HG03442 (cell line): Measurements from ENCODE around the gene ZNF136.

Experiments used
- ATAC-seq: cut with Tn5 transposase; IDR thresholded peaks from one replicate; pipeline ENCODE4 v1.9.1; 2021; ENCODE audit warnings: mild to moderate bottlenecking, moderate library complexity; ENCODE audit not compliant: unreplicated experiment

ZNF136 gene

DNA sequence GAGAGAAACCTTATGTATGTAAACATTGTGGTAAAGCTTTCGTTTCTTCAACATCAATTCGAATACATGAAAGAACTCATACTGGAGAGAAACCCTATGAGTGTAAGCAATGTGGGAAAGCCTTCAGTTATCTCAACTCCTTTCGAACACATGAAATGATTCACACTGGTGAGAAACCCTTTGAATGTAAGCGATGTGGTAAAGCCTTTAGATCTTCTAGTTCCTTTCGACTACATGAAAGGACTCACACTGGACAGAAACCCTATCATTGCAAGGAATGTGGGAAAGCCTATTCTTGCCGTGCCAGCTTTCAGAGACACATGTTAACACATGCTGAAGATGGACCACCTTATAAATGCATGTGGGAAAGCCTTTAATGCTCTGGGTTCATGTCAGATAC is 24.7 kb downstream of the ZNF136 start:
- ATAC-seq = no peak

DNA sequence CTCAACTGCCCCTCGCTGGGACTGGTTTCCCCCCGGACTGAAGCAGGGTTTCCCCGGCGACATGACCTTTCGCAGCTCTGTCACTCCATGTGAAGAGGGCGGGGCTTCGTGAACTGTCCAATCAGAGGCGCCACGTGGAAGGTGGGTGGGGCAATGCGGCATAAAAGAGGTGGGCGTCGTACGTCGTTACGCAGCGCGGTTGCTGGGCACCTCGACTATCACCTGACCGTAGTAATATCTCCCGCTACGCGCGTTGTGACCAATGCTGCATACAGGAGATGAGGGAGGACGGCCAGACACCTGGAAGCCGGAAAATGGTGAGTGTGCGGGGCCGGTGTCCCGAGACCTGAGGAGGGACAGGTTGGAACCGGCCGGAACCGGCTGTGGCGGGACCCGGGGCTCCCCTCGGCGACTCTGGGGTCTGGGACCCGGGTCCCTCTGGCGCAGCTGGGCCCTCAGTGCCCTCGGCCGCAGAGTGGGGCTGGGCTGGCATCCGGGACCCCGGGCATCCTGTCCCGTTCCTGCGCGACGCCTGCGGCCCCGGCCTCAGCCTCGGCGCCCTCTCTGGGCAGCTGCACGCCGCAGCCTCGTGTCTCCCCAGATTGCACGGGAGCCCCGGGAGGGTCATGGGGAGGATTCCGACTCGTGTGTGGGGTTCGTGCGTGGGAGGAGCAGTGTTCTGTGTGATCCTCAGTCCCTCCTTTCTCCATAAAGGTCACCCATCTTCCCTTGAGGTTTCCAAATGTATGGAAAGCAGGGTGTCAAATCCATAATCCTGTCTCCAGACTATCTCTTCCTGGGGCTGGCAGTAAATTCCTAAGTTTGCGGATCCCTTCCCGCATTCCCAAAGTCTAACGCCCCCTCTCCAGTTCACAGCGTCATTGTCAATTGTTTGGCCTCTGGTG is 32.2 kb downstream of the ZNF136 start:
- no peak for ATAC-seq

DNA sequence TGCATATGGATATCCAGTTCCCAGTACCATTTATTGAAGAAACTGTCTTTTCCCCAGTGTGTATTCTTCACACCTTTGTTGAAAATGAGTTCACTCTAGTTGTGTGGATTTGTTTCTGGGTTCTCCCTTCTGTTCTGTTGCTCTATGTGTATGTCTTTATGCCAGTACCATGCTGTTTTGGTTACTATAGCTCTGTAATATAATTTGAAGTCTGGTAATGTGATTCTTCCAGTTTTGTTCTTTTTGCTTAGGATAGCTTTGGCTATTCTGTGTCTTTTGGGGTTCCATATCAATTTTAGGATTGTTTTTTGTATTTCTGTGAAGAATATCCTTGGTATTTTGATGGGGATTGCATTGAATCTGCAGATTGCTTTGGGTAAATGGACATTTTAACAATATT is 35.2 kb downstream of the ZNF136 start:
- ATAC-seq = no peak

DNA sequence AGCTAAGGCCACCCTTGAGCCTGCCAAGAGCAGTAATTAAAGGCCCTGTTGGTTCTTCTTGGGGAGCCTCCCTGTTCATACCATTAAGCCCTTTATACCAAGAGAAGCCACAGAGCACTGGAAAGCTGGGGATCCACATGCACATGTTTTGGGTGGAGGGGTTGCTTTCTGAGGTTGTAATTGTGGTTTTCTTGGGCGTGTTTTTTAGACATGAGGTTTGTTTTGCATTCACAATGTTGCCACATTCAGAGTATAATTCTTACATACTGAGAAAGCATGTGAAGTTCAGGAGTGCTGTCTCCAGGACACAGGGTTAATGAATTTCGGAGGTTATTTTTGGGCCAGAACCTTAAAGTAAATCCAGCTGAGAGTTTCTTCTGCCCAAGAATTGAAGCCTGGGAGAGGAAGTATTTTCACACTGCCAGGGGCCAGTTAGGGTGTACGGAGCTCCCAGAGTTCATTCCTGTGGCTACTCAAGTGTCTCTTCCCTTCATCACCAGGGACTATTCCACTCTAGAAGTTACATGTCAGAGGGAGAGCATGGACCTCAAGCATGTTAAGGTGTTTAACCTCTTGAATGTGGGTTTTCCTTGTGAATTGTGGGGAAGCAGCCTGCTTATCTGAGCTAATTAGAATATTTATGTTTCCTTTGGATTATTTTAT is 37.0 kb downstream of the ZNF136 start:
- ATAC-seq = no peak

DNA sequence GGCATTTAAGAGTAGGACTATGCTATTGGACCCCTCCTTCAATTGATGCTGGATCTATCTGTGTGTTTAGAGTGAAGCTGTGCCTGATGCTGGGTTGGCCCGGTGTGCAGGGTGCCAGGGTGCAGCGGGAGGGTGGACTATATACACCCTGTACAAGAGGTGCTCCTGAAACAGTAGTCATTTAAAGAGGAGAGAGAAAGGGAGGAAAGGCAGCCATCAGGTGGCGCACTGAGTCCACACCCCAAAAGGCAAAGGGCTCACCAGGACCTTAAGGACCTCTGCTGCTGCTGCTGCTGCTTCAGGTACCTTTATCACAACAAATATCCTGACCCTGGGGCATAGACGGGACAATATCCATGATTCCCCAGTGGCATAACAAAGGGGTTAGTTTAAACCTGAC is 39.4 kb downstream of the ZNF136 start:
- no peak for ATAC-seq

DNA sequence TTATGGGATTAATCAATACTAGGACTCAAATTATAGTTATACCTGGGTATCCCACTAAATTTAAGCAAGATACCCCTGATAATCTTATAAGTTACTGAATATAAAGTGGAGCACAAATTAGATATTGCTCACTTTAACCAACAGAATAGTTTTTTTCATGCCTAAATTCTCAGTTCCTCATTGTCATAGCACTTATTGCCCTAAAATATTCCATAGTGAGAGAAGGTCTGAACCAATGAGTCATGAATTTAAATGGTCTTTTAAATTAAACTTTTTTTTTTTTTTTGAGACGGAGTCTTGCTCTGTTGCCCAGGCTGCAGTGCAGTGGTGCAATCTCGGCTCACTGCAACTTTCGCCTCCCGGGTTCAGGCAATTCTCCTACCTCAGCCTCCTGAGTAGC is 42.4 kb downstream of the ZNF136 start:
- ATAC-seq = no peak

DNA sequence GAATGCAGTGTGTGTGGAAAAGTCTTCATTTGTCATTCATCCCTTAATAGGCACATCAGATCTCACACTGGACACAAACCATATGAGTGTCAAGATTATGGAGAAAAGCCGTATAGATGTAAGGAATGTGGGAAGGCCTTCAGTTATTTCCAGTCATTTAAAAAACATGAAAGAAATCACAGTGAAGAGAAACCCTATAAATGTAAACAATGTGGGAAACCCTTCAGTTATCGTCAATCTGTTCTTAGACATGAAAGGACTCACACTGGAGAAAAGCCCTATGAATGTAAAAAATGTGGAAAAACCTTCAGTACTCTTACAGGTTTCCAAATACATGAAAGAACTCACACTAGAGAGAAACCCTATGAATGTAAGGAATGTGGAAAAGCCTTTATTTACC is 45.3 kb downstream of the ZNF136 start:
- no peak for ATAC-seq

DNA sequence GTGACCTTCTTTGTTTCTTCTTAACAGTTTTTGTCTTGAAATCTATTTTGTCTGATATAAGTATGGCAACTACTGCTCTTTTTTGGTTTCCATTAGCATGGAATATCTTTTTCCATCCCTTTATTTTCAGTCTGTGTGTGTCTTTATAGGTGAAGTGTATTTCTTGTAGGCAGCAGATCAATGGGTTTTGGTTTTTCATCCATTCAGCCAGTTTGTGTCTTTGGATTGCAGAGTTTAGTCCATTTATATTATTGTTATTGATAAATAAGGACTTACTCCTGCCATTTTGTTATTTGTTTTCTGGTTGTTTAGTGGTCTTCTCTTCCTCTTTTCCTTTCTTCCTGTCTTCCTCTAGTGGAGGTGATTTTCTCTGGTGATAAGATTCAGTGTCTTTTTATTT is 54.4 kb downstream of the ZNF136 start:
- no peak for ATAC-seq

DNA sequence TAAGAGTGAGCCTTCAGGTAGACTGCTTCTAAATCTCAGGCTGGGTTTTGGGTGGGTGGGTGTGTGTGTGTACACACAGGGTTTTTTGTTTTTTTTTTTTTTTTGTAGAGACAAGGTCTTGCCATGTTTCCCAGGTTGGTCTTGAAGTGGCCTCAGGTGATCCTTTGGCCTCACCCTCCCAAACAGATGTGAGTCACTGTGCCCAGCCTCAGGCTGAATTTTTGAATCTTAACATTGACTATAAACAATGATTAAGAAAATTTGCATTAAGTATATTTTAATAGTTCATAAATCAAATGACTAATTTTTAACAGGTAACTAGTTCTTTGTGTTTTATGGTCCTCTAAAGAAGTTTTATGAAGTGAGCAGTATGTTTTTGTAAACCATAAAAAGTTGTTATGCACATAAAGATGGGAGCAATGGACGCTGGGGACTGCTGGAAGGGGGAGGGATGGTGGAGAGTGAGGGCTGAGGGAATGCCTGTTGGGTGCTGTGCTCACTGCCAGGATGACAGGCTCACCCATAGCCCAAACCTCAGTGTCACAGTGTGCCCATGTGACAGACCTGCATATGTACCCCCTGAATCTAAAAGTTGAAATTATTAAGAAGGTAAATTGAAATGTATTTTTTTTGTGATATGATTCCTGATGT is 60.2 kb downstream of the ZNF136 start:
- ATAC-seq = no peak

DNA sequence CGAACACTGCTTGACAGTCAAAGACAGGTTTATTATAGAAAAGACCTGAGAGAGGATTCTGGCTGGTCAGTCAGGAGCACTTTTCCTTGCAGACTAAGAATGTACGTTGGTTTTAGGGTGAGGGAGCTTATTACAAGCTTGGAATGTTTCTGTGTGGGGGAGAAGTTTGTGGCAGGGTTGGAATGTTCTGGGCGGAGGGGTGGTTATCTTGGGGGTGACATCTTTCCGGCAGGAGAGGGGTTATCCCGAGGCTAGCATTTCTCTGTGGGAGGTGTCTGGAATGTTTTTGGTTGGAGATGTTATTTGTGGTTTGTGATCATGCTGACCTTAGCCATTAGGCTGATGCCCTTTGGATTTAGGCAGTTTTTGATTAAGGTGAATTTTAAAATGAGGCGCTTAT is 61.8 kb downstream of the ZNF136 start:
- no peak for ATAC-seq

DNA sequence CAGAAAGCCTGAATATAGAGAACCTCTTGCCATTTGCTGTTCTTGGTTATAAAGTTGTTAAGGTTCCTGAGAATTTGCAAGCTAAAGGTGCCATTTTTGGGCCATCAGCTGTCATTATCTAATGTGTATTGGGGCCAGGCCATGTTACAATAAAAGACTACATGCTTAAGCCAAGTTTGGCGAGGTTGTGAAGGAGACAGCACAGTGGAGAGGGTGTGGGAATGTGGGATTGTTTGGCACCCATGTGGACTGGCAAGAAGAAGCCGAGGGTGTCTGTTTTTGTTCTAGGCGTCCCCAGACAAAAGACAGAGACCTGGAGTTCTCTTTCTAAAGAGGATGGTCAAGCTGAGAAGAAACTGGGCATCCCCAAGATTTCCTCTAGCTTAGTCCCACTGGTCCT is 67.1 kb downstream of the ZNF136 start:
- ATAC-seq = no peak

DNA sequence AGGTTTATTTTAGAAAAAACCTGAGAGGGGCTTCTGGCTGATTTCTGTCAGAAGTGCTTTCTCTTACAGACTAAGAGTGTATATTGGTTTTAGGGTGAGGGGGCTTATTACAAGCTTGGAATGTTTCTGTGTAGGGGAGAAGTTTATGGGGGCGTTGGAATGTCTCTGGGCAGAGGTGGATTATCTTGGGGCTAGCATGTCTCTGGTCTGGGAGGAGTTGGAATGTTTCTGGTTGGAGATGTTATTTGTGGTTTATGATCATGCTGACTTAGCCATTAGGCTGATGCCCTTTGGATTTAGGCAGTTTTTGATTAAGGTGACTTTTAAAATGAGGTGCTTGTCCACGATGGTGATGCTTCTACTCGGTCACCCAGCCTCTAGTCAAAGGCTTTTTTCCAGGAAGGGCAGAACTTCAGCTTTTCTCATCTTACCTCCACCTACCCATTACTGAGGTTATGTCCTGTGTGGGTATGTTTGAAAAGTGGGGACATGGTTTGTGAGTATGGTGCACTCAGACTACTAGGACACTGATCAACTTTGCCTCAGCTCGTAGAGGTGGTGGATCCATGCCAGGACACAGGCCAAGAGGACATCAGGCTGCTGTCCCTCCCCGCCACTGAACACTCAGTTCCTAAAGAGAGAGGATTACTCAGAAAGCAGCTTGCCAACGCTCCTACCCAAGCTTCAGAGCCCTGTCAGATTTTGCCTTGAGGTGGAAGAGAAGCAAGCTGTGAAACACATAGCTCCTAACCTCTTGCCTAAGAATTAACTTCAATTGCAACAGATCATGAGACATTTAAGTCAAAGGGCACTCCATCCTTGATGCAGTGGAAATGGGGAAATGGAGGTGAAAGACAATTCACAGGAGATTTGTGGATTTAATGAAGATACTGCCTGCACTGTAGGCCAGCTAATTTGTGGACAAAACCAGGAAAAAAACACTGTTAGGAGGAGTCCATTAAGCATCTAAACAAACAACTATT is 68.1 kb downstream of the ZNF136 start:
- ATAC-seq = no peak

DNA sequence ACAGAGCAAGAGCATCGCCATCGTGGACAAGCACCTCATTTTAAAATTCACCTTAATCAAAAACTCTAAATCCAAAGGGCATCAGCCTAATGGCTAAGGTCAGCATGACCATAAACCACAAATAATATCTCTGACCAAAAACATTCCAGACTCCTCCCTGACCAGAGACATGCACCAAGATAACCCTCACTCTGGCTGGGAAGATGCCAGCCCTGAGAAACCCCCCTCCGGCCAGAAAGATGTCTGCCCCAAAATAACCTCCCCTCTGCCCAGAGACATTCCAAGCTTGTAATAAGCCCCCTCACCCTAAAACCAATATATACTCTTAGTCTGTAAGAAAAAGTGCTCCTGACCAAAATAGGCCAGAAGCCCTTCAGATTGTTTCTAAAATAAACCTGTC is 70.1 kb downstream of the ZNF136 start:
- no peak for ATAC-seq

DNA sequence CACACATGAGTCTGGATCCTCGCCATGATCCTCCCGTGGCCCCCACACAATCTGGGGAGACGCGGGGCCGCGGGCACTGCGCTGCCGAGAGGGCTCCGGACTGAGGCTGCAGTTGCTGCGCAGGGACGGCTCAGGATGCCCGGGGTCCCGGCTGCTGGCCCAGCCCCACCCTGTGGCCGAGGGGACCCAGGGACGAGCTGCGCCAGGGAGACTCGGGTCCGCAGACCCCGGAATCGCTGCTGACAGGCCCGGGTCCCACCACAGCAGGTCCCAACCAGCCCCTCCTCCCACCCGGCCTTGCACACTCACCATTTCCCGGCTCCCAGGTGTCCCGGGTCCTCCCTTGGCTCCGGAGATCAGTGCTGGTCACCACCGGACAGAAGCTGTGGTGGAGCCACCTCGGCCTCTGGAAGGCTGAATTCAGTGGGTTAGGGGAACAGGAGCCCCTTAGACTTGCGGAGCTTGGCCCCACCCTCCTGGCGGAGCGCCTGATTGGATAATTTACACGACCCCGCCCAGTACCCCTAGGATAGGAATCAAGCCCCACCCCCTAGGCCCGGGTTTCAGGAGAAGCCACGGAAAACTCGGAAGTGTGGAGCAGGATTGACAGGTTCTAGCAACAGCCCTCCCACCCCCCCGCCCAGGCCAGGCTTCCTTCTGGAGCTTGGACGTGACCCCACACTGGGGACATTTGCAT is 74.4 kb downstream of the ZNF136 start:
- no peak for ATAC-seq
